Thyroid gland (tissue), 4 donors: ENCODE results near the gene TMEM98. TPM values are rescaled to one million over a fixed set of nuclear protein-coding genes. Genes with fewer than 3 reads are reported as not detected.
"Not testable (repeated sequence)": the region's sequence is repeated elsewhere in the genome, so short reads cannot be mapped to it uniquely, and the experiment has no call there.

Source experiments
- DNase-seq, 2 donors: peaks; one replicate each; pipeline ENCODE4 v3.0.0-alpha.2; 2019
- H3K27ac ChIP-seq, 3 donors: fragments of 200-600 bp; sonication (generic); 1 replicate in 2 of 3; 2 replicates in 1 of 3; pipeline ENCODE4 v1.5.1; 2016 to 2019; ENCODE audit warnings: mild to moderate bottlenecking in 1 of 3, moderate library complexity in 1 of 3
- H3K27me3 ChIP-seq: fragments of 200-600 bp; sonication (generic); one replicate; pipeline ENCODE4 v1.5.1; 2019
- H3K36me3 ChIP-seq, 2 donors: fragments of 200-600 bp; sonication (generic); one replicate each; pipeline ENCODE4 v1.5.1; 2016 to 2019
- H3K4me1 ChIP-seq, 2 donors: fragments of 200-600 bp; sonication (generic); one replicate each; pipeline ENCODE4 v1.5.1; 2017 to 2019
- H3K4me3 ChIP-seq, 3 donors: fragments of 200-600 bp; sonication (generic); replicated peaks in 1 of 3; 1 replicate in 2 of 3; 2 replicates in 1 of 3; pipeline ENCODE4 v1.5.1; 2016; ENCODE audit warnings: mild to moderate bottlenecking in 1 of 3
- H3K9me3 ChIP-seq: fragments of 200-600 bp; sonication (generic); one replicate; pipeline ENCODE4 v1.5.1; 2017
- POLR2A ChIP-seq, 2 donors: fragments of 450-650 bp; IDR thresholded peaks; one replicate each; pipeline ENCODE4 v1.6.1; 2017; ENCODE audit warnings: antibody characterized with exemption in 2 of 2, mild to moderate bottlenecking in 2 of 2, moderate library complexity in 1 of 2
- WGBS, 2 donors: methylation state at CpG; one replicate each; pipeline ENCODE4 v1.1.5; 2017; 5-methylcytosine and 5-hydroxymethylcytosine counted together
- intact Hi-C: fragments of 100-400 bp; cut with DNase I; formaldehyde crosslinking; loops from one replicate; pipeline ENCODE4 v1.15.1; 2023
- total RNA-seq, 4 donors: library from RNA; depleted of rRNA; stranded (reverse); fragments of >200 nt; gene quantifications; one replicate each; pipeline ENCODE4 v1.2.3, GENCODE V29; 2016
- TF ChIP-seq, protein P1 (sequence below), 6 experiments: fragments of 200-600 bp in 3 of 6; fragments of 450-650 bp in 3 of 6; sonication (generic) in 3 of 6; IDR thresholded peaks; one replicate each; pipeline ENCODE4 v1.5.1; 2016 to 2019; ENCODE audit warnings: antibody characterized with exemption in 6 of 6, mild to moderate bottlenecking in 2 of 6, inconsistent platforms in 1 of 6, moderate library complexity in 1 of 6

The TMEM98 gene
- total RNA-seq, 4 donors from 2014 or later = 57.0 to 121 (median 74.8) TPM

DNA sequence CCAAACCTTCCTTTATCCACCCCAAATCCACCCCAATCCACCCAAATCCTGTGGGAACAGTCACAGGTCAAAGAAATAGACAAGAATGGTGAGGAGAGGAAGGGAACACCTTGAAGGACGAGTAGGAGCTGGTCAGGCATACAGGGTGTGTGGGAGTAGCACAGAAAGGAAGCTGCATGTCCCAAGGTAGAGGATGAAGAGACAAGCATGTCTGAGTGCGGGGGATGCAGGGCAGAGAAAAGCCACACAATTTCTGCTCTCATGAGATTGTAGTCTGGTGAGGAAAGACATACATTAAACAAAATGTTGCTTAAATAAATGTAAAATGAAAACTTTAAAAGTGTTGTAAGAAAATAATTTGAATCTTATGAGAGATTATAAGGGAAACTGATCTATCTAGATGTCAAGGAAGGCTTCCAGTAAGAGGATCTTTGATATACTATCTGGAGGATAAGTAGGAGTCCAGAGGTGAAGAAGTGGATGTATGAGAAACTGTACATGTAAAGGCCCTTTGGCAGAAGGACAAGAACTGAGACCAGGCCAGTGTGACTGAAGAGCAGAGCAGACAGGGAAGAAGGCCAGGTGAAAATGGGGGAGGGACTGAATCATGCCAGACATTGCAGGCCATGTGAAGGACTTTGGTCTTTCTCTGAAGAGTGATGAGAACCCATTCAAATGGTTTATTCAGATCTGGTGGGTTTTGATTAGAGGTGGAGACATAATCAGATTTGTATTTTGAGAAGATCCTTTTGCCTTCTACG is 18.6 kb downstream of the TMEM98 start:
- no peaks in the 10 kb centered on the region for H3K36me3 ChIP-seq
- DNase-seq = peak in 1 of 2 donors; percentile 49
- no peak overlapping the region for H3K4me3 ChIP-seq
- 69 to 75% methylated on average over 3 of the region's 3 CpGs for WGBS, 2 donors
- H3K27me3 ChIP-seq = no peaks in the 10 kb centered on the region
- H3K27ac ChIP-seq = no peak overlapping the region
- H3K9me3 ChIP-seq = no peaks in the 10 kb centered on the region
- peaks cover 6 to 12% of the 10 kb centered on the region in 2 donors for H3K4me1 ChIP-seq
- no peak for TF ChIP-seq POLR2A (IDR thresholded peaks at IDR 0.05)
- TF ChIP-seq, protein P1, sequence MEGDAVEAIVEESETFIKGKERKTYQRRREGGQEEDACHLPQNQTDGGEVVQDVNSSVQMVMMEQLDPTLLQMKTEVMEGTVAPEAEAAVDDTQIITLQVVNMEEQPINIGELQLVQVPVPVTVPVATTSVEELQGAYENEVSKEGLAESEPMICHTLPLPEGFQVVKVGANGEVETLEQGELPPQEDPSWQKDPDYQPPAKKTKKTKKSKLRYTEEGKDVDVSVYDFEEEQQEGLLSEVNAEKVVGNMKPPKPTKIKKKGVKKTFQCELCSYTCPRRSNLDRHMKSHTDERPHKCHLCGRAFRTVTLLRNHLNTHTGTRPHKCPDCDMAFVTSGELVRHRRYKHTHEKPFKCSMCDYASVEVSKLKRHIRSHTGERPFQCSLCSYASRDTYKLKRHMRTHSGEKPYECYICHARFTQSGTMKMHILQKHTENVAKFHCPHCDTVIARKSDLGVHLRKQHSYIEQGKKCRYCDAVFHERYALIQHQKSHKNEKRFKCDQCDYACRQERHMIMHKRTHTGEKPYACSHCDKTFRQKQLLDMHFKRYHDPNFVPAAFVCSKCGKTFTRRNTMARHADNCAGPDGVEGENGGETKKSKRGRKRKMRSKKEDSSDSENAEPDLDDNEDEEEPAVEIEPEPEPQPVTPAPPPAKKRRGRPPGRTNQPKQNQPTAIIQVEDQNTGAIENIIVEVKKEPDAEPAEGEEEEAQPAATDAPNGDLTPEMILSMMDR (IDR thresholded peaks at IDR 0.05) = no peak
- intact Hi-C loops = no loop called here

DNA sequence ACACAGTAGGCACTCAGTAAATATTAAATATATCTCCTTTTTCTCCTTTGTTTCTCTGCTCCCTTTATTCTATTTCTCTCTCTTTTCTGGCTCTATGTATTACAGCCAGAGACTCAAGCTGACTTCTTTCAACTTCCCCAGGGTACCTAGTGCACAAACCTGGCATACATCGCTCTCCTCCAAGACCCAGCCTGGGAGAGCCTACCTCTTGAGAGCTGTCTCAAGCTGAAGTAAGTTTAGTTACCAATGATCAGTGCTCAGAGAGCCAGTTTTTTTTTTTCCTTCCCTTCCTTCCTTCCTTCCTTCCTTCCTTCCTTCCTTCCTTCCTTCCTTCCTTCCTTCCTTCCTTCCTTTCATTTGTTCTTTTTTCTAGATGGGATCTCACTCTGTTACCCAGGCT is 19.8 kb downstream of the TMEM98 start:
- no peak for DNase-seq
- 79 to 92% methylated on average over 1 of the region's 1 CpG for WGBS, 2 donors
- intact Hi-C loops = no loop called here
- H3K9me3 ChIP-seq = no peaks in the 10 kb centered on the region
- H3K27me3 ChIP-seq = no peaks in the 10 kb centered on the region
- no peak overlapping the region for H3K27ac ChIP-seq
- TF ChIP-seq, protein P1 (IDR thresholded peaks at IDR 0.05) = no peak
- TF ChIP-seq POLR2A (IDR thresholded peaks at IDR 0.05) = no peak
- no peak overlapping the region for H3K4me3 ChIP-seq
- no peaks in the 10 kb centered on the region for H3K36me3 ChIP-seq
- peaks cover 6 to 12% of the 10 kb centered on the region in 2 donors for H3K4me1 ChIP-seq

DNA sequence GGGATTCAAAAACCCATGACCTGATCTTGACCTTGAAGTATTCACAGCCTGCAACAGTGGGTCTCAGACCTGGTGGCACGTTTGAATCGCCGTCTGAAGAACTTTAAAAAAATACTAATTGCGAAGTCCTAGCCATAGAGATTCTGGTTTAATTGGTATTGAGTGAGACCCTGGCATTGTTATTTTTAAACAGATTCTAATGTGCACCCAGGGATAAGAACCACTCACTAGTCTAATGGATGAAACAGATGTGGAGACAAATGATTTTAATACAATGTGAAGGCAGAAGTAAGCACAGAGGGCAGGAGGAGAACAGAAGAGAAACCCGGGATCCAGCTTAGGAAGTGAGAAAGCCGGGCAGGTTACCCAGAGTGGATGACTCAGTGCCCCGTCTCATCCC is 21.2 kb downstream of the TMEM98 start:
- 55 to 57% methylated on average over 7 of the region's 7 CpGs for WGBS, 2 donors
- no peak for TF ChIP-seq POLR2A (IDR thresholded peaks at IDR 0.05)
- TF ChIP-seq, protein P1 (IDR thresholded peaks at IDR 0.05) = no peak
- H3K27me3 ChIP-seq = no peaks in the 10 kb centered on the region
- no peak overlapping the region for H3K27ac ChIP-seq
- no peak overlapping the region for H3K4me3 ChIP-seq
- H3K9me3 ChIP-seq = no peaks in the 10 kb centered on the region
- no peaks in the 10 kb centered on the region for H3K36me3 ChIP-seq
- peaks cover 0 to 1% of the 10 kb centered on the region in 2 donors for H3K4me1 ChIP-seq
- intact Hi-C loops = no loop called here
- DNase-seq = no peak

DNA sequence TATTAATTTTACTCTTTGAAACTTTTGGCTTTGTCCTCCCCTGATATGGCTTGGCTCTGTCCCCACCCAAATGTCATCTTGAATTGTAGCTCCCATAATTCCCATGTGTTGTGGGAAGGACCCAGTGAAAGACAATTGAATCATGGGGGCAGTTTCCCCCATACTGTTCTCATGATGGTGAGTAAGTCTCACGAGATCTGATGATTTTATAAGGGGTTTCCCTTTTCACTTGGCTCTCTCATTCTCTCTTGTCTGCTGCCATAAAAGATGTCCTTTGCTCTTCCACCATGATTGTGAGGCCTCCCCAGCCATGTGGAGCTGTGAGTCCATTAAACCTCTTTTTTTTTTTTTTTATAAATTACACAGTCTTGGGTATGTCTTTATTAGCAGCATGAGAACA is 24.5 kb downstream of the TMEM98 start:
- H3K9me3 ChIP-seq, intact Hi-C loops, H3K36me3 ChIP-seq, H3K4me3 ChIP-seq, DNase-seq, H3K27ac ChIP-seq, H3K27me3 ChIP-seq, H3K4me1 ChIP-seq: not testable (repeated sequence)
- WGBS, 2 donors = 80 to 82% methylated on average over 1 of the region's 1 CpG

DNA sequence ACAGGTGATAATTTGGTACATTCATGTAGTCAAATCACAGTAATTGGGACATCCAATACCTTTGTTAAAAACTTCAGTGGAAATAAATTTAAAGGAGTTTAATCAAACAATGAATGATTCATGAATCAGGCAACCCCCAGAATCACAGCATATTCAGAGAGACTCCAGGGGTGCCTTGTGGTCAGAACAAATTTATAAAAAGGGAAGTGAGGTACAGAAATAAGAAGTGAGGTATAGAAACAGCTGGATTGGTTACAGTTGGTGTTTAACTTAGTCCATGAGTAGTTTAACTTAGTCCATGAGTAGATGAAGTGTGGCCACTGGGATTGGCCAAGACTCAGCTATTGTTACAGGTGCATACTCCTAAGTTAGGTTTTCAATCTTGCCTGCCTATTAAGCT is 25.1 kb downstream of the TMEM98 start:
- no peak for DNase-seq
- TF ChIP-seq, protein P1 (IDR thresholded peaks at IDR 0.05) = no peak
- TF ChIP-seq POLR2A (IDR thresholded peaks at IDR 0.05) = no peak
- no peaks in the 10 kb centered on the region for H3K4me1 ChIP-seq
- H3K27ac ChIP-seq = no peak overlapping the region
- intact Hi-C loops = no loop called here
- no peak overlapping the region for H3K4me3 ChIP-seq
- H3K27me3 ChIP-seq = no peaks in the 10 kb centered on the region
- H3K9me3 ChIP-seq = no peaks in the 10 kb centered on the region
- H3K36me3 ChIP-seq = no peaks in the 10 kb centered on the region
